ENCODE results near the gene TBK1. TPM values are rescaled to one million over a fixed set of nuclear protein-coding genes. Genes with fewer than 3 reads are reported as not detected.

Gene TBK1
- total RNA-seq, 1 experiment from 2014 or later: 23.6 TPM

DNA sequence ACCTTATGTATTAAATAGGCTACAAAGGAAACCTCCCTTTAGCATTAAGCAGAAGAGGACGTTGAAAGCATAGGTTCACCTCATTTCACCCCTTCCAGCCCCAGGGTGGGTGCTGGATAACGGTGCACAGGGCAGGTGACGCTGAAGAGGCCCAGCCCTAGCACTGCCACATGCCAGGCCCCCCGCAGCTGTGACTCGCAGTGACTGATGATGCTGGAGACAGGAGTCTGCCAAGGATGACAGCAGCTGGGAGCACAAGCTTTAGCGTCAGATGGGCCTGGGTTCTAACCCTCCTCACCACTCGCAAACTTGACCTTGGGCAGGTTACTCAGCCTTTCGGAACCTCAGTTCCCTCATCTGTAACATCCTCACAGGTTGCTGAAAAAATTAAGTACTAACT is 76.7 kb downstream of the TBK1 start:
- peaks cover 7 to 18% of the 10 kb centered on the region in 2 experiments for H3K4me1 Mint-ChIP-seq
- H3K4me3 Mint-ChIP-seq: no peak overlapping the region
- Histone ChIP-seq H2BK12ac (ENCODE audit: insufficient read length, low read depth, low read length) (no peak overlapping the region), H3K56ac (ENCODE audit: insufficient read length, low read depth, low read length) (no peak overlapping the region), H2AK5ac (ENCODE audit: insufficient read length, low read length) (no peak overlapping the region), H4K20me1 (ENCODE audit: control insufficient read depth, insufficient read depth, insufficient read length) (no peaks in the 10 kb centered on the region), H3K27me3 (ENCODE audit: insufficient read depth, low read length) (no peaks in the 10 kb centered on the region), H3K9me3 (ENCODE audit: control insufficient read depth, low read depth, low read length) (no peaks in the 10 kb centered on the region), H2BK5ac (ENCODE audit: insufficient read length, low read length) (no peak overlapping the region), H3K79me2 (ENCODE audit: insufficient read depth, low read length) (no peaks in the 10 kb centered on the region), H2BK20ac (ENCODE audit: low read depth, low read length, poor library complexity, severe bottlenecking) (no peak overlapping the region), H3K14ac (ENCODE audit: insufficient read depth, low read length) (no peak overlapping the region), H3K4me2 (ENCODE audit: insufficient read depth, insufficient read length, low read length) (no peak overlapping the region), H3K27ac (ENCODE audit: insufficient read length, low read depth, low read length) (no peak overlapping the region), H3K23me2 (ENCODE audit: insufficient read length, low read depth, low read length, poor library complexity, severe bottlenecking) (no peaks in the 10 kb centered on the region), H4K5ac (ENCODE audit: insufficient read length, low read depth, low read length) (no peak overlapping the region), H3K79me1 (ENCODE audit: insufficient read depth, low read depth, low read length, poor library complexity, severe bottlenecking) (no peaks in the 10 kb centered on the region), H3K23ac (ENCODE audit: insufficient read length, low read depth, low read length) (no peak overlapping the region), H2BK120ac (ENCODE audit: low read depth, low read length, poor library complexity, severe bottlenecking) (no peak overlapping the region), H4K8ac (replicated peaks; ENCODE audit: insufficient read length, low read depth, low read length) (no peak overlapping the region), H2BK15ac (ENCODE audit: low read depth, low read length) (no peak overlapping the region), H3K4ac (ENCODE audit: low read depth, low read length) (no peak overlapping the region), H3K9ac (ENCODE audit: extremely low read depth, insufficient read length, low read length) (no peak overlapping the region), H4K91ac (ENCODE audit: insufficient read length, low read depth, low read length) (no peak overlapping the region), H3K18ac (ENCODE audit: insufficient read length, low read depth, low read length) (no peak overlapping the region), H2AFZ (ENCODE audit: low read length) (no peak overlapping the region), H3K4me1 (ENCODE audit: insufficient read depth, low read length) (no peaks in the 10 kb centered on the region), H3T11ph (ENCODE audit: low read length) (no peak overlapping the region)
- no CpG with 5 or more reads among the region's 8 CpGs for WGBS (ENCODE audit: extremely low coverage, insufficient read length, low lambda C conversion rate)
- no peak for DNase-seq
- no peaks in the 10 kb centered on the region; the same call in 1 of the 2 replicates for H3K27me3 Mint-ChIP-seq (ENCODE audit: low read depth)
- no peak for TF ChIP-seq CTCF (conservative IDR thresholded peaks at IDR 0.05)
- H3K36me3 Mint-ChIP-seq (ENCODE audit: insufficient read depth in 1 of 3, low read depth in 3 of 3): no peaks in the 10 kb centered on the region
- no peak overlapping the region for H3K27ac Mint-ChIP-seq
- H3K9me3 Mint-ChIP-seq: no peaks in the 10 kb centered on the region; a peak in 1 of 5 replicates
